Parathyroid adenoma (tissue), 2 donors: Measurements from ENCODE around the gene CCDC57.

Source experiments
- H2AFZ ChIP-seq: fragments of 300-600 bp; sonication (generic); one replicate; pipeline ENCODE4 v1.7.0; 2017; ENCODE audit warnings: antibody characterized with exemption, mild to moderate bottlenecking
- H3K27ac ChIP-seq: fragments of 300-600 bp; sonication (generic); one replicate; pipeline ENCODE4 v1.7.0; 2017
- H3K27me3 ChIP-seq: fragments of 300-600 bp; sonication (generic); one replicate; pipeline ENCODE4 v1.7.0; 2017; ENCODE audit warnings: low read length; ENCODE audit not compliant: control insufficient read depth, insufficient read depth
- H3K36me3 ChIP-seq: fragments of 300-600 bp; sonication (generic); one replicate; pipeline ENCODE4 v1.7.0; 2017; ENCODE audit warnings: low read length; ENCODE audit not compliant: control insufficient read depth, insufficient read depth
- H3K4me1 ChIP-seq: fragments of 300-600 bp; sonication (generic); one replicate; pipeline ENCODE4 v1.7.0; 2017; ENCODE audit warnings: control low read depth
- H3K4me2 ChIP-seq: fragments of 300-600 bp; sonication (generic); one replicate; pipeline ENCODE4 v1.7.0; 2017; ENCODE audit warnings: low read length
- H3K4me3 ChIP-seq: fragments of 300-600 bp; sonication (generic); one replicate; pipeline ENCODE4 v1.7.0; 2017; ENCODE audit warnings: low read depth, low read length
- H3K79me2 ChIP-seq: fragments of 300-600 bp; sonication (generic); one replicate; pipeline ENCODE4 v1.7.0; 2017; ENCODE audit warnings: control low read depth
- H3K9ac ChIP-seq: fragments of 300-600 bp; sonication (generic); one replicate; pipeline ENCODE4 v1.7.0; 2017; ENCODE audit warnings: mild to moderate bottlenecking
- H3K9me3 ChIP-seq: fragments of 300-600 bp; sonication (generic); one replicate; pipeline ENCODE4 v1.7.0; 2017; ENCODE audit warnings: low read length; ENCODE audit not compliant: control insufficient read depth
- TF ChIP-seq, protein P1 (sequence below): fragments of 300-600 bp; sonication (generic); IDR thresholded peaks from one replicate; pipeline ENCODE4 v1.7.0; 2017; ENCODE audit warnings: antibody characterized with exemption, mild to moderate bottlenecking
- donor health status: primary hyperparathyroidism.

CCDC57 gene

DNA sequence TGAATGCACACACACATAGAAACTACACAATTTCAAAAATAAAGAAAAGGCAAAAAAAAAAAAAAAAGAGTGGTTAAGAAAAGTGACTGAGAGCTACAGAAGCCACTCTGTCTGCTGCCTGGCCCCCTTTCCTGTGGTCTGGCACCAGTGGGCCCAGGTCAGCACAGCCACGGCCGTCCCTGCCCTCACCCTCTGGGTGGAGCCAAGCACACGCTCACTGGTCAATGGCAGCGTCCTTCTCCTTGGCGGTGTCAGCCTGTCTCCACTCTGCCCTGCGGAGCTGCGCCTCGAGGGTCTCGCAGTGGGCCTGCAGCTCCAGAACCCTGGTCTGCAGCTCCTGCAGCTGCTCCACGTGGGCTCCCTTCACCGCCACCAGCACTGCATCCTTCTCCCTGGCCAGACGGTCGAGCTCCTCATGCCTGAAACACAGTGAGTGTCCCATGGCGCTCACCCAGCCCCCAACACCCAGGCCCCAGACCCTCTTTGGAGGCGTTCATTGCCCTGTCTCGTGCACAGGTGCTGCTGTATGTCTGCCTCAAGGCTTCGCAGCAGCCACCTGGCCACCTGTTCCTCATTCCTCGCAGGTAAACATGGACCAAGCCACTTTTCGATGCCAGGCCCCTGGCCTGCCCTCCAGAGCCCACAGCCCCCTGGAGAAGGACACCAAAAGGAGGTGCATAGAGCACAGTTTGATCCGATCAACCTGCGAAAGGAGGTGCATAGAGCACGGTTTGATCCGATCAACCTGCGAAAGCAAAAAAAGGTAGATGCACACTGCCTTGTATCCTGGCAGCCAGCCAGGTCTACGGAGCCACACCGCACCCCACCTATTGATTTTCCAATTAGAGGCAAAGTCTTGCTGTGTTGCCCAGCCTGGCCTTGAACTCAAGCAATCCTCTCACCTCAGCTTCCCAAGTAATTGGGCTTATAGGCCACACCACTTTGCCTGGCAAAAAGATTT is 24.4 kb downstream of the CCDC57 start:
- H2AFZ ChIP-seq = no peak overlapping the region
- no peaks in the 10 kb centered on the region for H3K27me3 ChIP-seq
- H3K4me1 ChIP-seq = peaks cover 16% of the 10 kb centered on the region
- no peak overlapping the region for H3K4me2 ChIP-seq
- no peak overlapping the region for H3K27ac ChIP-seq
- H3K79me2 ChIP-seq = peaks cover 3% of the 10 kb centered on the region
- H3K36me3 ChIP-seq = no peaks in the 10 kb centered on the region
- H3K9ac ChIP-seq = no peak overlapping the region
- no peaks in the 10 kb centered on the region for H3K9me3 ChIP-seq
- no peak overlapping the region for H3K4me3 ChIP-seq
- TF ChIP-seq, protein P1, sequence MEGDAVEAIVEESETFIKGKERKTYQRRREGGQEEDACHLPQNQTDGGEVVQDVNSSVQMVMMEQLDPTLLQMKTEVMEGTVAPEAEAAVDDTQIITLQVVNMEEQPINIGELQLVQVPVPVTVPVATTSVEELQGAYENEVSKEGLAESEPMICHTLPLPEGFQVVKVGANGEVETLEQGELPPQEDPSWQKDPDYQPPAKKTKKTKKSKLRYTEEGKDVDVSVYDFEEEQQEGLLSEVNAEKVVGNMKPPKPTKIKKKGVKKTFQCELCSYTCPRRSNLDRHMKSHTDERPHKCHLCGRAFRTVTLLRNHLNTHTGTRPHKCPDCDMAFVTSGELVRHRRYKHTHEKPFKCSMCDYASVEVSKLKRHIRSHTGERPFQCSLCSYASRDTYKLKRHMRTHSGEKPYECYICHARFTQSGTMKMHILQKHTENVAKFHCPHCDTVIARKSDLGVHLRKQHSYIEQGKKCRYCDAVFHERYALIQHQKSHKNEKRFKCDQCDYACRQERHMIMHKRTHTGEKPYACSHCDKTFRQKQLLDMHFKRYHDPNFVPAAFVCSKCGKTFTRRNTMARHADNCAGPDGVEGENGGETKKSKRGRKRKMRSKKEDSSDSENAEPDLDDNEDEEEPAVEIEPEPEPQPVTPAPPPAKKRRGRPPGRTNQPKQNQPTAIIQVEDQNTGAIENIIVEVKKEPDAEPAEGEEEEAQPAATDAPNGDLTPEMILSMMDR = no peak

DNA sequence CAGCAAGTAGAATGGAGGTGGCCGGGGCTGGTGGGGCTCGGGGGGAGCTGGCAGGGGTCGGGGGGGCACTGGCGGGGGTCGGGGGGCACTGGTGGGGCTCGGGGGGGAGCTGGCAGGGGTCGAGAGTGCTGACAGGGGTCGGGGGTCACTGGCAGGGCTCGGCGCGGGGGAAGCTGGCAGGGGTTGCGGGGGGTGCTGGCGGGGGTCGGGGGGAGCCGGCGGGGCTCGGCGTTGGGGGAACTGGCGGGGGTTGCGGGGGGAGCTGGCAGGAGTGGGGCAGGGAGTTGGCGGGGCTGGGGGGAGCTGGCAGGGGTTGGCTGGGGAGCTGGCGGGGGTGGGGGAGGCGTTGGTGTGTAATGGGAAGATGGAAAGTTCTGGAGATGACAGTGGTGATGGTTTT is 25.1 kb downstream of the CCDC57 start:
- Histone ChIP-seq H3K4me2 (no peak overlapping the region), H3K27me3 (no peaks in the 10 kb centered on the region), H3K36me3 (no peaks in the 10 kb centered on the region)

DNA sequence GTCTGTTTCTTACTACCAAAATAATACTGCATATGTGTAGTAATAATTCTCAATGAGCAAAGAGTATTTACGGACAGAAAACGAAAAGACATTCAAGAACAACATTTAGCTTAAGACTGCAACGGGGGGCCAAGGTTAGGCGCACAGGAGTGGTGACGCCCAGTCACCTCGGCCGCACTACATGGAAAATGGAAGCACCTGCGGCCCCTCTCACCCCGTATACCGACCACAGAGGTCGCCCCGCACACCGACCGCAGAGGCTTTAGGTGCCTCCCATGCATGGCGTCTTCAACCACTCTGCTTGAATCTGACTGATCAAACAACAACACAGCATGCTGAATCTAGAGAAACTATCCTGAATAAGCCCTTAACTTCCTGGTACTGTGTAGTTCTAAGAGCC is 26.4 kb downstream of the CCDC57 start:
- TF ChIP-seq, protein P1 = no peak
- Histone ChIP-seq H3K27ac (no peak overlapping the region), H3K36me3 (no peaks in the 10 kb centered on the region)

More for the DNA sequence above, 25.1 kb downstream of the CCDC57 start:
- no peak overlapping the region for H3K4me3 ChIP-seq
- no peak overlapping the region for H3K9ac ChIP-seq
- peaks cover 20% of the 10 kb centered on the region for H3K4me1 ChIP-seq
- TF ChIP-seq, protein P1 = no peak
- H2AFZ ChIP-seq = no peak overlapping the region
- peaks cover 3% of the 10 kb centered on the region for H3K79me2 ChIP-seq
- H3K27ac ChIP-seq = no peak overlapping the region
- H3K9me3 ChIP-seq = no peaks in the 10 kb centered on the region

DNA sequence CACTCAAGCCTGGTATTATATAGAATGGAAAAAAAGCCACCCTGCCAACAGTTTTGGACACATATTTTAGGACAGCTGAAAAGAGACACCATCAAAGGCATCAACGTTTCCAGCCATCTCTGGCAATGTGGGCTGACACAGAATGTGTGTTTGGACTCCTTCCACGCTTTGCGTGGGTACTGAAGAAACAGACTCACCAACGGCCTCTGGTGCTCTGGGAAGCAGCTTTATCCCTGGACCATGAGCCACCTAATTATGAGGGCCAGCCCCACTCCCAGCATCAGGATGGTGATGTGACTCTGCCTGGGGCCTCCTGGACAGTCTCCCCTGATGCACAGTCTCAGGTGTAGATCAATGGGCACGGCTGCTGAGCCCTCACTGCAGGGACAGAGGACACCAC is 27.9 kb downstream of the CCDC57 start:
- Histone ChIP-seq H3K4me1 (peaks cover 20% of the 10 kb centered on the region), H3K27ac (no peak overlapping the region), H3K4me3 (no peak overlapping the region), H3K36me3 (no peaks in the 10 kb centered on the region), H3K9me3 (no peaks in the 10 kb centered on the region), H3K9ac (no peak overlapping the region), H3K4me2 (no peak overlapping the region), H3K79me2 (peaks cover 3% of the 10 kb centered on the region), H3K27me3 (no peaks in the 10 kb centered on the region), H2AFZ (no peak overlapping the region)
- TF ChIP-seq, protein P1 = no peak

More for the DNA sequence above, 26.4 kb downstream of the CCDC57 start:
- Histone ChIP-seq H3K4me3 (no peak overlapping the region), H3K4me1 (peaks cover 20% of the 10 kb centered on the region), H2AFZ (no peak overlapping the region), H3K79me2 (peaks cover 3% of the 10 kb centered on the region), H3K27me3 (no peaks in the 10 kb centered on the region), H3K4me2 (no peak overlapping the region), H3K9me3 (no peaks in the 10 kb centered on the region), H3K9ac (no peak overlapping the region)
